Measurements from ENCODE around the gene APOBEC3G. TPM values are rescaled to one million over a fixed set of nuclear protein-coding genes. Genes with fewer than 3 reads are reported as not detected.
"Not testable (repeated sequence)": the region's sequence is repeated elsewhere in the genome, so short reads cannot be mapped to it uniquely, and the experiment has no call there.

The APOBEC3G gene
- 10.2 TPM for polyA plus RNA-seq (2013, experiment 1 of 2)
- 10.7 TPM for polyA plus RNA-seq (2013, experiment 2 of 2)

GRCh38 chr22:39077026-39077840, at the start of gene APOBEC3G:
TSS of gene APOBEC3G (plus strand) at chr22:39077275. CDS start at chr22:39077362, 87 bp downstream.
- peak; percentile 77 for DNase-seq
- Histone ChIP-seq H3K18ac (ENCODE audit: low read depth in 1 of 2, low read length in 2 of 2) (peak within 1 kb of the TSS; percentile 59 to 91), H3K4me3 (ENCODE audit: insufficient read depth in 1 of 2, low read depth in 1 of 2, low read length in 2 of 2) (peak within 1 kb of the TSS; percentile 18 to 79), H4K91ac (ENCODE audit: low read length) (peak within 1 kb of the TSS; percentile 95), H3K14ac (ENCODE audit: low read length in 2 of 2) (peak within 1 kb of the TSS in 1 of 2 experiments; percentile 44), H3K4ac (ENCODE audit: low read depth in 1 of 2, low read length in 2 of 2) (peak within 1 kb of the TSS; percentile 57 to 90), H2BK15ac (ENCODE audit: low read depth, poor library complexity, severe bottlenecking) (peak within 1 kb of the TSS; percentile 26), H2AFZ (ENCODE audit: low read depth, low read length) (peak within 1 kb of the TSS; percentile 29), H2BK12ac (ENCODE audit: low read length in 2 of 2) (peak within 1 kb of the TSS; percentile 34 to 78), H3K23ac (ENCODE audit: low read length in 2 of 2) (peak within 1 kb of the TSS in 1 of 2 experiments; percentile 89), H2BK120ac (ENCODE audit: low read depth, low read length) (peak within 1 kb of the TSS; percentile 90), H3K4me2 (ENCODE audit: low read length, poor library complexity, severe bottlenecking) (peak within 1 kb of the TSS; percentile 57), H3K9ac (ENCODE audit: low read length) (peak within 1 kb of the TSS; percentile 82), H4K8ac (ENCODE audit: low read length) (peak within 1 kb of the TSS; percentile 94)
- H3K79me1 ChIP-seq (replicated peaks; ENCODE audit: low read length, poor library complexity, severe bottlenecking); H3K36me3 ChIP-seq (ENCODE audit: control insufficient read depth in 1 of 2, insufficient read depth in 2 of 2, low read depth in 1 of 2, low read length in 2 of 2); H2BK5ac ChIP-seq (ENCODE audit: low read depth, low read length, poor library complexity, severe bottlenecking); H3K9me3 ChIP-seq (ENCODE audit: control insufficient read depth, low read length); H3K4me1 ChIP-seq (ENCODE audit: control insufficient read depth, insufficient read depth, low read depth, low read length); H3K27me3 ChIP-seq (ENCODE audit: control insufficient read depth in 1 of 2, insufficient read depth in 1 of 2, low read length in 2 of 2); H2AK5ac ChIP-seq (ENCODE audit: low read length, severe bottlenecking); H3K27ac ChIP-seq (ENCODE audit: low read length, poor library complexity, severe bottlenecking): not testable (repeated sequence)
- whole genome bisulfite sequencing = 40% methylated on average over 13 of the region's 17 CpGs

DNA sequence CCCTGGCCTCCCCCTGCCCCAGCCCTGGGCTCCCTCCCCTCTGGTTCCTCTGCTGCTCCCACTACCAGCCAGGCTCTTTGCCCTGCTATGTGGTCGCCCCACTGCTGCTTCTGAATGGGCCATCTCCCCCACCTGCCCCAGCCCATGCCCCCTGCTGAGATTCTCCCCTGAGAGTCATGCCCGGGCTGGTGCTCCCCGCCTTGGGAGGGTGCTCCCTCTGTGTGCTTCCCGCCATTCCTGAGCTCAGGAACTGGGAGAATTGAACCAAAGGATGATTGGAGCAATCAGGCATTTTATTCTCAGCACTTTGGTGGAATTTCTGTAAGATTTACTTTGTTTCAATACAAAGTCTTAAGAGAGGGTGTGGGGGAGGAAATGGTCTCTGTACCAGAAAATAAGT, 49.4 kb upstream of the APOBEC3G start:
- Histone ChIP-seq H2AK5ac (ENCODE audit: low read length, severe bottlenecking) (no peak overlapping the region), H3K4ac (ENCODE audit: low read depth in 1 of 2, low read length in 2 of 2) (no peak overlapping the region), H3K4me2 (ENCODE audit: low read length, poor library complexity, severe bottlenecking) (no peak overlapping the region), H3K27ac (ENCODE audit: low read length, poor library complexity, severe bottlenecking) (no peak overlapping the region), H2BK120ac (ENCODE audit: low read depth, low read length) (no peak overlapping the region), H3K9ac (ENCODE audit: low read length) (no peak overlapping the region), H2BK12ac (ENCODE audit: low read length in 2 of 2) (no peak overlapping the region), H3K14ac (ENCODE audit: low read length in 2 of 2) (no peak overlapping the region), H3K4me1 (ENCODE audit: control insufficient read depth, insufficient read depth, low read depth, low read length) (peaks cover 5% of the 10 kb centered on the region), H3K18ac (ENCODE audit: low read depth in 1 of 2, low read length in 2 of 2) (no peak overlapping the region), H3K36me3 (ENCODE audit: control insufficient read depth in 1 of 2, insufficient read depth in 2 of 2, low read depth in 1 of 2, low read length in 2 of 2) (peaks cover 13 to 20% of the 10 kb centered on the region in 2 experiments), H3K4me3 (ENCODE audit: insufficient read depth in 1 of 2, low read depth in 1 of 2, low read length in 2 of 2) (no peak overlapping the region), H2BK5ac (ENCODE audit: low read depth, low read length, poor library complexity, severe bottlenecking) (no peak overlapping the region), H4K91ac (ENCODE audit: low read length) (peak overlapping the region; percentile 36), H3K79me1 (replicated peaks; ENCODE audit: low read length, poor library complexity, severe bottlenecking) (no peaks in the 10 kb centered on the region), H2AFZ (ENCODE audit: low read depth, low read length) (no peak overlapping the region), H2BK15ac (ENCODE audit: low read depth, poor library complexity, severe bottlenecking) (no peak overlapping the region), H3K9me3 (ENCODE audit: control insufficient read depth, low read length) (no peaks in the 10 kb centered on the region), H3K23ac (ENCODE audit: low read length in 2 of 2) (peak overlapping the region in 1 of 2 experiments; percentile 51), H4K8ac (ENCODE audit: low read length) (no peak overlapping the region), H3K27me3 (ENCODE audit: control insufficient read depth in 1 of 2, insufficient read depth in 1 of 2, low read length in 2 of 2) (no peaks in the 10 kb centered on the region)
- WGBS = 94% methylated on average over 4 of the region's 4 CpGs
- no peak for DNase-seq

DNA sequence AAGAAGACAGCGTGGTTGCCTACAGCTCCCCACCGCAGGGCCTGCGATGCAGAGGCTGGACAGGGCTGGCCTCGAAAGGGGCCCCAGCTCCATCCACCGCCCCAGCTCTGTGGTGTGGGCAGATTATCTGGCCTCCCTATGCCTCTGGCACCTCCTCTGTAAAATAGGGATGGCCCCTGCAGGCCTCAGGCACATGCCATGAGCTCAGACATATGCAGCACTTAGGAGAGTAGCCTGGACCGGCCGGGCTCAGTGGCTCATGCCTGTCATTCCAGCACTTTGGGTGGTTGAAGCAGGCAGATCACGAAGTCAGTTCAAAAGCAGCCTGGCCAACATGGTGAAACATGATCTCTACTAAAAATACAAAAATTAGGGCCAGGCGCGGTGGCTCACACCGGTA, 48.8 kb upstream of the APOBEC3G start:
- H3K4me3 ChIP-seq (ENCODE audit: insufficient read depth in 1 of 2, low read depth in 1 of 2, low read length in 2 of 2) = no peak overlapping the region
- no peaks in the 10 kb centered on the region for H3K79me1 ChIP-seq (replicated peaks; ENCODE audit: low read length, poor library complexity, severe bottlenecking)
- no peak overlapping the region for H3K4ac ChIP-seq (ENCODE audit: low read depth in 1 of 2, low read length in 2 of 2)
- no peak overlapping the region for H2BK12ac ChIP-seq (ENCODE audit: low read length in 2 of 2)
- H2AFZ ChIP-seq (ENCODE audit: low read depth, low read length) = no peak overlapping the region
- H3K9me3 ChIP-seq (ENCODE audit: control insufficient read depth, low read length) = no peaks in the 10 kb centered on the region
- no peak overlapping the region for H3K4me2 ChIP-seq (ENCODE audit: low read length, poor library complexity, severe bottlenecking)
- no peak overlapping the region for H3K14ac ChIP-seq (ENCODE audit: low read length in 2 of 2)
- H2BK15ac ChIP-seq (ENCODE audit: low read depth, poor library complexity, severe bottlenecking) = no peak overlapping the region
- WGBS = 96% methylated on average over 11 of the region's 11 CpGs
- no peak overlapping the region for H3K23ac ChIP-seq (ENCODE audit: low read length in 2 of 2)
- H3K27ac ChIP-seq (ENCODE audit: low read length, poor library complexity, severe bottlenecking) = no peak overlapping the region
- H3K9ac ChIP-seq (ENCODE audit: low read length) = no peak overlapping the region
- H4K8ac ChIP-seq (ENCODE audit: low read length) = no peak overlapping the region
- no peaks in the 10 kb centered on the region for H3K27me3 ChIP-seq (ENCODE audit: control insufficient read depth in 1 of 2, insufficient read depth in 1 of 2, low read length in 2 of 2)
- H2AK5ac ChIP-seq (ENCODE audit: low read length, severe bottlenecking) = no peak overlapping the region
- no peak for DNase-seq
- no peak overlapping the region for H3K18ac ChIP-seq (ENCODE audit: low read depth in 1 of 2, low read length in 2 of 2)
- H4K91ac ChIP-seq (ENCODE audit: low read length) = no peak overlapping the region
- H2BK5ac ChIP-seq (ENCODE audit: low read depth, low read length, poor library complexity, severe bottlenecking) = no peak overlapping the region
- H2BK120ac ChIP-seq (ENCODE audit: low read depth, low read length) = no peak overlapping the region
- peaks cover 13 to 20% of the 10 kb centered on the region in 2 experiments for H3K36me3 ChIP-seq (ENCODE audit: control insufficient read depth in 1 of 2, insufficient read depth in 2 of 2, low read depth in 1 of 2, low read length in 2 of 2)
- peaks cover 5% of the 10 kb centered on the region for H3K4me1 ChIP-seq (ENCODE audit: control insufficient read depth, insufficient read depth, low read depth, low read length)

GRCh38 chr22:39029227-39029626, 47.8 kb upstream of the APOBEC3G start:
- no peak for DNase-seq
- no peak overlapping the region for H2AK5ac ChIP-seq (ENCODE audit: low read length, severe bottlenecking)
- WGBS = 97% methylated on average over 13 of the region's 13 CpGs

More at GRCh38 chr22:39029227-39029626, 47.8 kb upstream of the APOBEC3G start:
- Histone ChIP-seq H3K23ac (ENCODE audit: low read length in 2 of 2) (no peak overlapping the region), H3K4me1 (ENCODE audit: control insufficient read depth, insufficient read depth, low read depth, low read length) (peaks cover 5% of the 10 kb centered on the region), H3K4me3 (ENCODE audit: insufficient read depth in 1 of 2, low read depth in 1 of 2, low read length in 2 of 2) (no peak overlapping the region), H3K14ac (ENCODE audit: low read length in 2 of 2) (no peak overlapping the region), H3K27ac (ENCODE audit: low read length, poor library complexity, severe bottlenecking) (no peak overlapping the region), H4K91ac (ENCODE audit: low read length) (no peak overlapping the region), H2BK5ac (ENCODE audit: low read depth, low read length, poor library complexity, severe bottlenecking) (no peak overlapping the region), H2BK12ac (ENCODE audit: low read length in 2 of 2) (no peak overlapping the region), H4K8ac (ENCODE audit: low read length) (no peak overlapping the region), H3K79me1 (replicated peaks; ENCODE audit: low read length, poor library complexity, severe bottlenecking) (no peaks in the 10 kb centered on the region), H3K4me2 (ENCODE audit: low read length, poor library complexity, severe bottlenecking) (no peak overlapping the region), H3K36me3 (ENCODE audit: control insufficient read depth in 1 of 2, insufficient read depth in 2 of 2, low read depth in 1 of 2, low read length in 2 of 2) (peaks cover 4 to 15% of the 10 kb centered on the region in 2 experiments), H3K18ac (ENCODE audit: low read depth in 1 of 2, low read length in 2 of 2) (no peak overlapping the region), H3K27me3 (ENCODE audit: control insufficient read depth in 1 of 2, insufficient read depth in 1 of 2, low read length in 2 of 2) (no peaks in the 10 kb centered on the region), H3K9ac (ENCODE audit: low read length) (no peak overlapping the region), H3K4ac (ENCODE audit: low read depth in 1 of 2, low read length in 2 of 2) (no peak overlapping the region), H2BK120ac (ENCODE audit: low read depth, low read length) (no peak overlapping the region), H3K9me3 (ENCODE audit: control insufficient read depth, low read length) (no peaks in the 10 kb centered on the region), H2AFZ (ENCODE audit: low read depth, low read length) (no peak overlapping the region), H2BK15ac (ENCODE audit: low read depth, poor library complexity, severe bottlenecking) (no peak overlapping the region)
